Erythroblast (primary cell): Measurements from ENCODE around the gene SENP3.

Experiments
- DNase-seq, 2 experiments: peaks; one replicate each; lab custom pipeline; 2025; lab: John Stamatoyannopoulos, UW
- GATA1 ChIP-seq: IDR thresholded peaks from 2 replicates; pipeline ENCODE4 v1.6.1; 2011; ENCODE audit warnings: low read depth, mild to moderate bottlenecking, control low read depth, low read length, moderate library complexity
- POLR2A ChIP-seq: IDR thresholded peaks from 2 replicates; pipeline ENCODE4 v1.6.1; 2011; ENCODE audit warnings: mild to moderate bottlenecking, low read length

SENP3 gene

GRCh38 chr17:7548585-7549400 is 12.9 kb upstream of the SENP3 start, which contains the start of gene TNFSF12:
TSS of gene TNFSF12 (plus strand) at chr17:7549058. CDS start at chr17:7549154, 96 bp downstream.
- DNase-seq: peak in 1 of 2 experiments; percentile 35
- TF ChIP-seq POLR2A (no peak), GATA1 (no peak)

- TF ChIP-seq POLR2A (no peak), GATA1 (no peak)
- no peak for DNase-seq
Measured at GRCh38 chr17:7549401-7550055, 12.2 kb upstream of the SENP3 start.

DNA sequence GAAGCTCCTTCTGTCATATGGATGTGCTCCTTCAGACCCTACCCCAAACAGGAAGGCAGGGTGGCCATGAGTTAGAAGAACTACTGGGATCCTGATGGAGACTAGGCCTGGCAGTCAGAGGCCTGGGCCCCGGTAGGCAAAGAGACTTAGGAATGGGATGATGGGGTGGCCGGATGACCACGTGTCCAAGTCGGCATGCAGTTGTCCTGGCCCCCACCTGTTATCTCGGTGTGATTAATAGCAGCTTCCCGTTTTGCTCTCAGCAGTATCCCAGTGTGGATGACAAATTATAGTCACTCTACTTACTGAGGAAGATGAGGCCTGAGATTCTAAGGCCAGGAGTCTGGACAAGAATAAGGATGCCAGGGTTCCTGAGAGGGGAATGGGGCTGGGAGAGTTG is 11.4 kb upstream of the SENP3 start:
- TF ChIP-seq GATA1: no peak
- TF ChIP-seq POLR2A: no peak
- DNase-seq: no peak

DNA sequence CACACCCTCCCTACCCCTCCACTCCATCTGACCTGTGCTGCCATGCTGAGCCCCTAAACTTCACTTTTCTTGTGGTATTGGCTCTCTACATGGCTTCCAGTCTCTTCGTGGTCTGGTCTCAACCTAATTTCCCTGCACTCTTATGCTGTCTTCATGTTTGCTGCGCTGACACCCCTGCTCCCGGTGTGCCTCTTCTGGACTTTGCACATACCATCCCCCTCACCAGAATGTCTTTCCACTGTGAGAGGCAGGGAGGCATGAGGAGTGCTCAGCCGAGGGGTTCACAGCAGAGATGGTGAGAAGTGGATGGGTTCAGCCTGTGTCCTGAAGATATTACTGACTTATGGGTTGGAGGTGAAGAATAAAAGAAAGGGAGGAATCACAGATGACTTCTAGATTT is 10.3 kb upstream of the SENP3 start:
- DNase-seq: no peak
- TF ChIP-seq GATA1 (no peak), POLR2A (no peak)

GRCh38 chr17:7552621-7553051 is 9.1 kb upstream of the SENP3 start:
- no peak for TF ChIP-seq POLR2A
- no peak for DNase-seq

DNA sequence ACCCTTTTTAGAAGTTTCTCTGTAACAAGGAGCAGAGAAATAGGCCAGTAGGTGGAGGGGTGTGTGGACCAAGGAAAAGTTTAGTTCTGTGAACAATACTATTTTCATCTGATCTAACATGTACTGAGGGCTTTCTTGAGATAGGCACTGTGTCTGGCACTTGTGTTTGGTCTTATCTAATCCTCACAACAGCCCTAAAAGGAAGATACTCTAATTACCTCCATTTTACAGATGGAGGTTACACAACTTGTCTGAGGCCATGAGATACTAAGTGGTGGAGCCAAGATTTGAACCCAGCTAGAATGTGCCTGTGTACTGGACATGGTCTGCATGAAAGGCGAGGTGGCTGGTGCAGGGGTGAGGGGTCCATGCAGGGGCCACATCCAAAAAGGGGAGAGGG is 8.4 kb upstream of the SENP3 start:
- no peak for TF ChIP-seq GATA1
- TF ChIP-seq POLR2A: no peak
- DNase-seq: peak; percentile 40 to 86

DNA sequence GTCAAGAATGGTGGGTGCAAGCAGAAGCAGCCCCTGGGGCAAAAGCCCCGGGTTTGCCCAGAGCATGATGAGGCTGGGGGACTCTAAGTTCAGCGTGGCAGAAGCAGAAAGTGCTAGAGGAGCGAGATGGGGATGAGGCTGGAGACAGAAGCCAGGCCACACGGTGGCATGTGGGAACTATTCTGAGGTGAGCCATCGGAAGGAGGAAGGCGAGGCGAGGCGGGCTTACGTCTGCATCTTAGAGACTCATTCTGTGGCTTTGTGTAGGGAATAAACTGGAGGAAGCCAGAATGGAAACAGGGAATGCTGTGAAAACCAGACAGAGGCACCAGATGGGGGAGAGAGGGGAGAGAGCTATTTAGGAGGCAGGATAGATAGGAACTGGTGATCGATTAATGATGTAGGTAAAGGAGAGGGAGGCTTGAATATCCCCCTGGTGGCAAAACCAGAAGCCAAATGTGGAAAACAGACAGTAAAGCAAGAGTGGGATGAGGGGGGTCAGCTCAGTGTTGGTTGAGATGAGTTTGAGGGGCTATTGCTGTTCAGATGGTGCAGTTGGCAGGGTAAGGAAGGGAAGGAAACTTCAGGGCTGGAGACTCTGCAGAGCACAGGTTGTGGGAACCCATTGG is 6.3 kb upstream of the SENP3 start:
- DNase-seq: no peak
- TF ChIP-seq POLR2A (no peak), GATA1 (no peak)

GRCh38 chr17:7556627-7557026 is 5.1 kb upstream of the SENP3 start:
- no peak for DNase-seq
- TF ChIP-seq POLR2A (no peak), GATA1 (no peak)

GRCh38 chr17:7557147-7557764 is 4.5 kb upstream of the SENP3 start:
- DNase-seq: no peak
- TF ChIP-seq POLR2A (no peak), GATA1 (no peak)

DNA sequence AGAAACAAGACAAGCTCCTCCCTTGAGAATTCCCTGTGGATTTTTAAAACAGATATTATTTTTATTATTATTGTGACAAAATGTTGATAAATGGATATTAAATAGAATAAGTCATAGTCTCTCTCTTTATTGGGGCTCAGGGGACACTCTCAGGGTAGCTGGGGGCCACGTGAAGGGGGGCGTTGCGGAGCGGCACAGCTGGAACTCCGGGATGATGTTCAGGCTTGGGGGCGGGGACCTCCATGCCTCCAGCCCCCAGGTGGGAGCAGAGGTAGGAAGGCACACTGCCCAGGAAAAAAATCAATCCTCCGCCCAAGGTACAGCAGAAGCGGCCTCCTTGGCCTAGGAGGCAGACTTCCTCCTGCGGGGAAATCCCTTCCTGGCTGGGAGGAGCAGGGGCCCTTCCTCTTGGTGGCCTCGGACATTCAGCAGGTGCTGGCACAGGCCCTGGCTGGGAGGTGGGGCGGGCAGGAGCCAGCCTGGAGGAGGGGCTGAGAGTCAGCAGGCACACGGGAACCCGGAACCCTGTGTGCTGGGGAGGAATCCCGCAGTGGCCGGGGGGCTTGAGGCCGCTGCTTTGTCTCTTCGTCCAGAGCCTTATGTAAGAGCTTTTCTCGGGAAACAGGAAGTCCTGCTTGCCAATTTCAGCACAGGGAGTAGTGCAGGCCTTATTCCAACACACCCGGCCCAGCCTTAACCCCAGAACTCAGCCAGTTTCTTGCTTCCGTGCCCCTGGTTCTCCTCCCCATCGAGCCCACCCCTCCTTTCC is 3.8 kb upstream of the SENP3 start:
- TF ChIP-seq POLR2A (peak; percentile 40), GATA1 (no peak)
- no peak for DNase-seq

DNA sequence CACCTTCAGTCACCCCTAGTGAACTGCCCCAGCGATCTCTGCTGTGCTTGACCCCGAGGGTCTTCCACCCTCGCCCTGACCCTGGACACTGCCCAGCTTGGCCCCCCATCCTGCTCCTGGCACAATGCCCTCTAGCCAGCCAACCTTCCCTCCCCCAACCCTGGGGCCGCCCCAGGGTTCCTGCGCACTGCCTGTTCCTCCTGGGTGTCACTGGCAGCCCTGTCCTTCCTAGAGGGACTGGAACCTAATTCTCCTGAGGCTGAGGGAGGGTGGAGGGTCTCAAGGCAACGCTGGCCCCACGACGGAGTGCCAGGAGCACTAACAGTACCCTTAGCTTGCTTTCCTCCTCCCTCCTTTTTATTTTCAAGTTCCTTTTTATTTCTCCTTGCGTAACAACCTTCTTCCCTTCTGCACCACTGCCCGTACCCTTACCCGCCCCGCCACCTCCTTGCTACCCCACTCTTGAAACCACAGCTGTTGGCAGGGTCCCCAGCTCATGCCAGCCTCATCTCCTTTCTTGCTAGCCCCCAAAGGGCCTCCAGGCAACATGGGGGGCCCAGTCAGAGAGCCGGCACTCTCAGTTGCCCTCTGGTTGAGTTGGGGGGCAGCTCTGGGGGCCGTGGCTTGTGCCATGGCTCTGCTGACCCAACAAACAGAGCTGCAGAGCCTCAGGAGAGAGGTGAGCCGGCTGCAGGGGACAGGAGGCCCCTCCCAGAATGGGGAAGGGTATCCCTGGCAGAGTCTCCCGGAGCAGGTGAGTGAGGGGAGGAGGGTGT is 3.0 kb upstream of the SENP3 start, which contains the start of gene TNFSF13:
TSS of gene TNFSF13 (plus strand) at position 207 of the 776 bp plus-strand sequence. CDS start at position 497, 290 bp downstream.
- TF ChIP-seq POLR2A (no peak), GATA1 (no peak)
- DNase-seq: no peak
